Muscle layer of colon (tissue), 2 donors: Measurements from ENCODE around the gene ATG16L1.

Experiments used
- H3K27ac ChIP-seq: one replicate; pipeline ENCODE4 v1.7.0; 2013; ENCODE audit warnings: low read depth, mild to moderate bottlenecking, low read length, moderate library complexity
- H3K27me3 ChIP-seq, 2 donors: one replicate each; pipeline ENCODE4 v1.7.0; 2013; ENCODE audit warnings: low read length in 2 of 2, mild to moderate bottlenecking in 2 of 2; ENCODE audit not compliant: insufficient read depth in 2 of 2, control insufficient read depth in 1 of 2
- H3K36me3 ChIP-seq: one replicate; pipeline ENCODE4 v1.7.0; 2013; ENCODE audit warnings: mild to moderate bottlenecking, low read length; ENCODE audit not compliant: insufficient read depth
- H3K4me1 ChIP-seq: one replicate; pipeline ENCODE4 v1.7.0; 2013; ENCODE audit warnings: mild to moderate bottlenecking, low read length; ENCODE audit not compliant: insufficient read depth
- H3K4me3 ChIP-seq, 2 donors: one replicate each; pipeline ENCODE4 v1.7.0; 2013; ENCODE audit warnings: low read length in 2 of 2, low read depth in 1 of 2, mild to moderate bottlenecking in 1 of 2, moderate library complexity in 1 of 2
- H3K9ac ChIP-seq: one replicate; pipeline ENCODE4 v1.7.0; 2013; ENCODE audit warnings: low read length
- H3K9me3 ChIP-seq: one replicate; pipeline ENCODE4 v1.7.0; 2013; ENCODE audit warnings: mild to moderate bottlenecking, low read length
- donor health status: abdominal sarcoma.
- donor health status: Adenocarcinoma of cecum.

The ATG16L1 gene

DNA sequence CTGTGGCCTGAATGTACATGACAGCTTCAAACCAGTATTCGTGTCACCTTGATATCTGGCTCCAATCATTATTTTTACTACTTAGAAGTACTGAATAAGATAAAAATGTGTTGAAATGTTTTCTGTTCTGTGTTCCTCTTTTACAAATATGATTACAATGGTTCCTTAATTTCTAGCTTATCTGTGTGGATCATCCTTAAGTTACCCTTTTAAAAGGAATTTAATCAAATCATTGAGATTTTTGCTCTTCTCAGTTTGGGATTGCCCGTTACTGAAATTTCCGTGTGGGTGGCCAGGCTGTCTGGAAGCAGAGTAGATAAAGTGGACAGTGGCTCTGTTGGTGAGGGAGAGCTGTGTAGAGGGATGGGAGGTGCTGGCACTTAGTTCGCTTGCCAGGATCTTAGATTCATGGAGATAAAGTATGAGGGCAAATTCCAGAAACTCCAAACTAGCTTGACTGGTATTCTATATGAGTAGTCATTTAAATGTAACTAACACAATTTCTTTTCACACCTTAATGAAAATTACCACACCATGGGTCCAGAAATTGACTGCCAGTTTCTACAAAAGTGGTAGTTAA, 28.7 kb downstream of the ATG16L1 start:
- H3K4me3 ChIP-seq, result no peak overlapping the region
- H3K36me3 ChIP-seq, result peaks cover 72% of the 10 kb centered on the region
- no peaks in the 10 kb centered on the region for H3K4me1 ChIP-seq
- H3K27ac ChIP-seq, result no peak overlapping the region
- no peaks in the 10 kb centered on the region for H3K27me3 ChIP-seq
- no peak overlapping the region for H3K9ac ChIP-seq
- H3K9me3 ChIP-seq, result no peaks in the 10 kb centered on the region

DNA sequence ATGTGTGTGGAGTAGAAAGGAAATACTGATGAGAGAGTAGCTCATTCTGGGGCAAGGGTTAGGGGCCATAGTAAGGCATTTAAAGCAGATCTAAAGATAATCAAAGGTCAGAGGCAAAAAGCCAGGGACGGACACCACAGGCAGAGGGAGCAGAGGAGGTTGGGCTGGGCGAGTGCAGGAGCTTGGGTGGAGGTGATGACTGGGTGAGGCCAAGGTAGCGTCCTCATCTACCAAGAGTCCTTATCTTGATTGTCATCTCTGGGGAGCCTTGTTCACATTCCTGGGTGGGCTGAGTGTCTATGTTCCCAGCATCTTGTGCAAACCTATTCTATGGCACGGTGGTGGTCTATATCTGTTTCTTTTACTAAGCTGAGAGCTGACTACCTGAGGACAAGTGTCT, 30.1 kb downstream of the ATG16L1 start:
- H3K27ac ChIP-seq, result no peak overlapping the region

DNA sequence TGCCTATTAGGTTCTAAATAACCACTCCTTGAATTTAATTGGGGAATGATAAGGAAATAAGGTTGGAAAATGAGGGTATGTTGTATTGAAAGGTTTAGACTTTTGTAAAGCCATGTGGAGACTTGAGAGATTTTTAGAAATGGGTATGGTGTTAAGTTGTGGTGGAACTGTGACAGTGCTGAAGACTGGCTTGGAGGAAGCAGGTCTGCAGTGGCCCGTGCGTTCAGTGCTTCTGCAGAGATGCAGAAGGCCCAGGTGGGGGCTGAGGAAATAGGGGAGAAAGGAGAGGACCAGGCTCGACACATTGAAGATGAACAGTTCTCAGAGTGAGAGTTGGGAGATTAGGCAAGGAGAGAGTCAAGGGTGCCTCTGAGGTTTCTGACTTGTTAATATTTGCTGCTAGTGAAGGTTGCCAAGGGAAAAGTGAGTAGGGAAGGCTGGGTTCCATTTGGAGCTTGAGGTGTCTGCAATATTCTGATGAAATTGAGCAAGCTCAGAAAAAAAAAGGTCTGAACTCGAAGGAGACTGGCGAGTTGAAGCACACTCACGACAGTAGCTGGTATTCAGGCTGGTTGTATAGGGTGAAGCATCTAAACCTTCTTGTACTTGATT, 30.6 kb downstream of the ATG16L1 start:
- H3K4me1 ChIP-seq, result no peaks in the 10 kb centered on the region
- H3K36me3 ChIP-seq, result peaks cover 66% of the 10 kb centered on the region
- no peaks in the 10 kb centered on the region for H3K27me3 ChIP-seq
- H3K9me3 ChIP-seq, result no peaks in the 10 kb centered on the region
- H3K9ac ChIP-seq, result no peak overlapping the region
- H3K4me3 ChIP-seq, result no peak overlapping the region
- H3K27ac ChIP-seq, result no peak overlapping the region

More for the DNA sequence above, 30.1 kb downstream of the ATG16L1 start:
- Histone ChIP-seq H3K4me1 (no peaks in the 10 kb centered on the region), H3K27me3 (no peaks in the 10 kb centered on the region), H3K4me3 (no peak overlapping the region), H3K36me3 (peaks cover 69% of the 10 kb centered on the region), H3K9ac (no peak overlapping the region), H3K9me3 (no peaks in the 10 kb centered on the region)

DNA sequence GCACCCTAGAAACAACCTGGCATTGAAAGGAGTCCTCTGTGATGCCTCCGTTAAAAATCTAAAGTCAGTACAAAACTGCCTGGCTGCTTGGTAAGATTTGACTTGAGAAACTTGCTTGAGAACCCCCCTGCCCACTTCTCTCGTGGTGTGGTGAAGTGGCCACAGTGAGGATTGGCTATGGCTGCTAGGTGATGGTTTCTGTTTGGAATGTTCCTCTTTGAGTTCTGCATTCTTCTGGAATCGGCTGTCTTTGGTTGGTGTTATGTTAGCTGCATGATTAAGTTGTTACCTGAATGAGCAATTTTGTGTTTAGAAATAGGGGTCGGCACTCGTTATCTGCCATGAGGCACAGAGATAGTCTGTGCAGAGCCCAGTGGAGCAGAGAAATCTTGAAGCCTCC, 34.4 kb downstream of the ATG16L1 start:
- H3K36me3 ChIP-seq, result peaks cover 63% of the 10 kb centered on the region
- H3K9me3 ChIP-seq, result no peaks in the 10 kb centered on the region
- no peak overlapping the region for H3K4me3 ChIP-seq
- no peaks in the 10 kb centered on the region for H3K27me3 ChIP-seq
- H3K9ac ChIP-seq, result no peak overlapping the region
- H3K4me1 ChIP-seq, result no peaks in the 10 kb centered on the region
- no peak overlapping the region for H3K27ac ChIP-seq

DNA sequence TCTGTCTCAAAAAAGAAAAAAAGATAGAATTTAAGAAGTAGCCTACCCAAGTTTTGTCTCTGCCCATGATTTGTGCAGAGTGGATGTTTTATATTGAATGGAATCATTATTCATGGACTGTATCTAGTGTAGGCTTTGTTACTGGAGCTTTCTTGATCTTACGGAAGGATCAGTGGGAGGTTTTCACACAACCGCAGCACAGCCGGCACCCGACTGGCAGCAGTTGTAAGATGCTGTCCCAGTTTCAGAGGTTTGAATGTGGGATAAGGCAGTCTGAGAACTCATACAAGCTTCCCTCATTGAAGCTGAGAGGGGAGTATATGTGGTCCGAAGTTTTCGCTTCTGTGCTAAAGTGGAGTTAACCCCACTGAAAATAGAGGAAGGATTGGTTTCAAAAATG, 36.4 kb downstream of the ATG16L1 start:
- H3K27me3 ChIP-seq, result no peaks in the 10 kb centered on the region
- no peak overlapping the region for H3K9ac ChIP-seq
- H3K27ac ChIP-seq, result no peak overlapping the region
- H3K4me3 ChIP-seq, result no peak overlapping the region
- no peaks in the 10 kb centered on the region for H3K4me1 ChIP-seq
- H3K9me3 ChIP-seq, result no peaks in the 10 kb centered on the region
- H3K36me3 ChIP-seq, result peaks cover 63% of the 10 kb centered on the region

DNA sequence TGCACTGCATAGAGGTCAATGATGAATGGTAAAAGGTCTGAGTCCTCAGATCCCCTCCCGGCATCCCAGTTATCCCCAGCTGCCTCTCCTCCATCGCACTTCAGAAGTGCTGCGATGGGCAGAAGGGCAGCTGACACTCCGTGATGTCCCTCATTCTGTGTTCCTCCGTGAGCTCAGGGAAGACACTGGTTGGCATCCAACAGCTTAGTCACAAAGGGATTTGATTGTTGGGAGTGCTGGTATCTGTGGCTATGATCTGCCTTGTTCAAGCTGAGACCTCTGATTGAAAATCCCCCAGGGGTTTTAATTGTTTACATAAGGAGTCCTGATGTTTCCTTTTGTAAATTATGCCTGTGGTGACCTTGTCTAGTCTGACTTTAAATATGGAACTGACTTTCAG, 37.2 kb downstream of the ATG16L1 start:
- H3K36me3 ChIP-seq, result peaks cover 68% of the 10 kb centered on the region
- no peaks in the 10 kb centered on the region for H3K9me3 ChIP-seq

DNA sequence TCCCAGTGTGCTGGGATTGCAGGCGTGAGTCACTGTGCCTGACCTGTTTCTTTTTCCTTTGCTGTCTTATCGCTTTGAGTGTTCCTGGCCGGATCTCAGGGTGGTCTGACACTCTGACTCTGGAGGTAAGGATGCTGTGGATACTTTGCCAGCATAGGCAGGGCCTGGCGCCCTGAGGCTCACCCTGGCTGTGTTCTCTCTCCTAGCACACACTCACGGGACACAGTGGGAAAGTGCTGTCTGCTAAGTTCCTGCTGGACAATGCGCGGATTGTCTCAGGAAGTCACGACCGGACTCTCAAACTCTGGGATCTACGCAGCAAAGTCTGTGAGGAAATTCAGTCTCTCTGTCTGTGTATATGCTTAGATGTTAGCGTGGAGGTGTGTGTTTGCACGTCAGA, 38.2 kb downstream of the ATG16L1 start:
- Histone ChIP-seq H3K4me3 (no peak overlapping the region), H3K27me3 (no peaks in the 10 kb centered on the region), H3K9me3 (no peaks in the 10 kb centered on the region), H3K36me3 (peaks cover 76% of the 10 kb centered on the region), H3K27ac (no peak overlapping the region), H3K4me1 (no peaks in the 10 kb centered on the region), H3K9ac (no peak overlapping the region)

More for the DNA sequence above, 37.2 kb downstream of the ATG16L1 start:
- H3K27ac ChIP-seq, result no peak overlapping the region
- H3K4me3 ChIP-seq, result no peak overlapping the region
- H3K4me1 ChIP-seq, result no peaks in the 10 kb centered on the region
- H3K9ac ChIP-seq, result no peak overlapping the region
- H3K27me3 ChIP-seq, result no peaks in the 10 kb centered on the region

DNA sequence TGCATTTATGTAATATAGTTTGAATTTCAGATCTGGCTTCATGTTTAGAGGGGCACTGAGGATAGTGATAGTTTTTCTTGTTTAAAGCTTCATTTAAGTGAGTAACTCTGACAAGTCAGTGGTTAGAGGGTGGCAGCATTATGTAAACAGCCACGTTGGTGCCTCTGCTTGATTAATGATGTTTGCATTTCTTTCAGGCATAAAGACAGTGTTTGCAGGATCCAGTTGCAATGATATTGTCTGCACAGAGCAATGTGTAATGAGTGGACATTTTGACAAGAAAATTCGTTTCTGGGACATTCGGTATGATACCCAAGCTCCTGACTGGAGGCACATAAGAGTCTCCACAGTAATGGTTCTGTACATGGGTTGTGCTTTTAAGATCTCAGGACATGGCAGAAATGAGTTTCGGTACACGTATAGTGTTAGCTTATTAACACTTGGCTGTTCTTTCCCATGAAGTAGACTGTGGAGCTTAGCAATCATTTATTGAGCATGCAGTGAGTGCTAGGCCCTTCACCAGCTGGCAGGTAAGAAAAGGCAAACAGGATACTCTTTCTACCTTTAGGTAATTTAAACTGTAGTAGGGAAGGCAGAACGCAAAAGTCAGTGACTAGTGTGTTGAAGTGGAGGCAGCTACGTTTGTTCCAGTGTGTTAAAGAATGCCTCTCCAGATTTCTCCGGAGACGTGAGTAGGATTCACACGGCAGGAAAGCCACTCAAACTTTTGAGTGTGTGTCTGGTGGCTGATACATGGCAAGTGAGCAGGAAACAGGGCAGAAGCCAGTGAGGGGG, 38.8 kb downstream of the ATG16L1 start:
- H3K9me3 ChIP-seq, result no peaks in the 10 kb centered on the region
- H3K27me3 ChIP-seq, result no peaks in the 10 kb centered on the region
- H3K36me3 ChIP-seq, result peaks cover 77% of the 10 kb centered on the region
- H3K4me1 ChIP-seq, result no peaks in the 10 kb centered on the region
- no peak overlapping the region for H3K4me3 ChIP-seq
- no peak overlapping the region for H3K9ac ChIP-seq
- H3K27ac ChIP-seq, result no peak overlapping the region

DNA sequence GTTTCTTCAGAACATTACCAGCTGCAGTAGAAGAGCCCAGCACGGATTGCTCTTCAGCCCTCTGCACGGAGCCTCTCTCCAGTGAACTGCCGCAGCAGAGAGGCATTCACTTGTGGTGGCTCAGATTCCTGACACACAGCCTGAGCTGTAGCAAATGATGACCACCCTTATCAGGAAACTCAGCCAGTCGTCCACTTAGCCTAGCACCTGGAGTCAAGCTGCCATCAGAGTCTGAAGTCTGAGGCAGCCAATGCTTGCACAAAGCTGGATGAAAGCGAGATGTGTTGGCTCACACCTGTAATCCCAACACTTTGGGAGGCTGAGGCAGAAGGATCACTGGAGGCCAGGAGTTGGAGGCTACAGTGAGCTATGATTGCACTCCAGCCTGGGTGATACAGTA, 44.4 kb downstream of the ATG16L1 start:
- Histone ChIP-seq H3K9me3 (no peaks in the 10 kb centered on the region), H3K4me1 (no peaks in the 10 kb centered on the region), H3K27ac (no peak overlapping the region), H3K27me3 (no peaks in the 10 kb centered on the region), H3K36me3 (peaks cover 56% of the 10 kb centered on the region), H3K9ac (no peak overlapping the region), H3K4me3 (no peak overlapping the region)

DNA sequence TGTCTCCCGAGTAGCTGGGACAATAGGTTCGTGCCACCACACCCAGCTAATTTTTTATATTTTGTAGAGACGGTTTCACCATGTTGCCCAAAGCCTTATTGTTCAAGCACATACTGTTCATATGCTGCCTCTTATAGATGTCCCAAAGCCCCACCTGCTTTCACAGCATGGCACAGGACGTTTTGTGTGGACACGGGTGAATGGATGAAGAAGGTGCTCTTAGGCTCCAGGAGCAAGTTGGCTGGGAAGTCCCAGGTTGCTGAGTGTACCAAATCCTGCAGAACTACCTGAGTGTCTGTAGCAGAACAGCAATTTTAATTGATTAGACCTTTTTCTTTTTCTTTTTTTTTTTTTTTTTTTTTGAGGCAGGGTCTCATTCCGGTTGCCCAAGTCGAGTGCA, 45.6 kb downstream of the ATG16L1 start:
- Histone ChIP-seq H3K27me3 (no peaks in the 10 kb centered on the region), H3K36me3 (peaks cover 44% of the 10 kb centered on the region)

DNA sequence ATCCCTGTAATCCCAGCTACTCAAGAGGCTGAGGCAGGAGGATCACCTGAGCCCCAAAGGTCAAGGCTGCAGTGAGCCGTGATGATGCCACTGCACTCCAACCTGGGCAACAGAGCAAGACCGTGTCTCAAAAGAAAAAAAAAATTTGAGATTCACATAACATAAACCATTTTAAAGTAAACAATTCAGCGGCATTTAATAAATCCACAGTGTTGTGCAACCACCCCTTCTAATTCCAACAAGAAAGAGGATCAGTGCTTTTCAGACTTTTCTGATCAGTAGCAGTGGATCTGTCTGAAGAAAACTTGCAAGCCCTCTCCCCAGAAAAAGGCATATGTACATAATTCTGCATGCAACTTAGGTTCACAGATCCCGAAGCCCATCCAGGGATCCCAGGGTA, 48.9 kb downstream of the ATG16L1 start:
- Histone ChIP-seq H3K27me3 (no peaks in the 10 kb centered on the region), H3K36me3 (peaks cover 11% of the 10 kb centered on the region), H3K9me3 (no peaks in the 10 kb centered on the region), H3K4me3 (no peak overlapping the region), H3K9ac (no peak overlapping the region), H3K4me1 (no peaks in the 10 kb centered on the region), H3K27ac (no peak overlapping the region)

More for the DNA sequence above, 45.6 kb downstream of the ATG16L1 start:
- Histone ChIP-seq H3K4me1 (no peaks in the 10 kb centered on the region), H3K9me3 (no peaks in the 10 kb centered on the region), H3K4me3 (no peak overlapping the region), H3K9ac (no peak overlapping the region), H3K27ac (no peak overlapping the region)
